GM12891 (cell line): ENCODE results near the gene ITGB3BP.
"Not testable (repeated sequence)": the region's sequence is repeated elsewhere in the genome, so short reads cannot be mapped to it uniquely, and the experiment has no call there.

Experiments
- DNase-seq: peaks from one replicate; pipeline ENCODE4 v3.0.0; 2011; ENCODE audit warnings: low spot score; ENCODE audit not compliant: insufficient read length
- FAIRE-seq: peaks from 2 replicates; lab custom pipeline; 2011; peaks lifted over from hg19 to GRCh38; lab: Jason Lieb, UNC
- PAX5 ChIP-seq: IDR thresholded peaks from 2 replicates; pipeline ENCODE4 v1.6.1; 2011; ENCODE audit warnings: low read length, moderate library complexity, mild to moderate bottlenecking; ENCODE audit not compliant: insufficient read depth, severe bottlenecking
- POLR2A ChIP-seq: IDR thresholded peaks from 2 replicates; pipeline ENCODE4 v1.6.1; 2011; ENCODE audit warnings: low read depth, low read length, control low read depth
- POLR2AphosphoS5 ChIP-seq: IDR thresholded peaks from 2 replicates; pipeline ENCODE4 v1.6.1; 2011; ENCODE audit warnings: low read depth, low read length, control low read depth
- POU2F2 ChIP-seq: IDR thresholded peaks from 2 replicates; pipeline ENCODE4 v1.6.1; 2011; ENCODE audit warnings: low read depth, mild to moderate bottlenecking, control low read depth, low read length, moderate library complexity
- SPI1 ChIP-seq: IDR thresholded peaks from 2 replicates; pipeline ENCODE4 v1.6.1; 2011; ENCODE audit warnings: low read depth, low read length, control low read depth
- TAF1 ChIP-seq: IDR thresholded peaks from 2 replicates; pipeline ENCODE4 v1.6.1; 2011; ENCODE audit warnings: low read depth, low read length, control low read depth

Gene ITGB3BP

GRCh38 chr1:63429281-63429680 lies 93.7 kb downstream of the ITGB3BP start:
- no peak for DNase-seq
- no peak for TF ChIP-seq POLR2AphosphoS5
- no peak for TF ChIP-seq SPI1
- no peak for TF ChIP-seq PAX5
- no peak for TF ChIP-seq POLR2A
- TF ChIP-seq TAF1, result no peak
- TF ChIP-seq POU2F2, result no peak
- FAIRE-seq, result no peak

- DNase-seq, result no peak
- TF ChIP-seq TAF1, result no peak
- TF ChIP-seq SPI1, result no peak
- no peak for TF ChIP-seq POLR2AphosphoS5
- TF ChIP-seq PAX5, result no peak
- no peak for TF ChIP-seq POLR2A
- no peak for TF ChIP-seq POU2F2
These were observed 94.2 kb downstream of the ITGB3BP start for GRCh38 chr1:63428815-63429214.

GRCh38 chr1:63423649-63424048 lies 99.4 kb downstream of the ITGB3BP start:
- DNase-seq (no peak), FAIRE-seq (no peak)
- TF ChIP-seq POLR2AphosphoS5, result no peak
- TF ChIP-seq POU2F2, result no peak
- TF ChIP-seq POLR2A, result no peak
- TF ChIP-seq TAF1, result no peak
- no peak for TF ChIP-seq SPI1
- TF ChIP-seq PAX5, result no peak

More at GRCh38 chr1:63428815-63429214, 94.2 kb downstream of the ITGB3BP start:
- no peak for FAIRE-seq

- not testable (repeated sequence) for DNase-seq, FAIRE-seq
These were observed 102.3 kb downstream of the ITGB3BP start for GRCh38 chr1:63420746-63421145.

- FAIRE-seq (no peak), DNase-seq (no peak)
- TF ChIP-seq PAX5 (no peak), POLR2A (no peak), SPI1 (no peak), TAF1 (no peak), POLR2AphosphoS5 (no peak), POU2F2 (no peak)
These were observed 104.9 kb downstream of the ITGB3BP start for GRCh38 chr1:63418101-63418500.

GRCh38 chr1:63414691-63415365 lies 108.2 kb downstream of the ITGB3BP start:
- TF ChIP-seq POU2F2 (no peak), POLR2A (no peak)
- no peak for FAIRE-seq
- no peak for DNase-seq

- FAIRE-seq (no peak), DNase-seq (no peak)
- TF ChIP-seq POU2F2 (no peak), SPI1 (no peak), POLR2AphosphoS5 (no peak), POLR2A (no peak), PAX5 (no peak), TAF1 (no peak)
These were observed 109.6 kb downstream of the ITGB3BP start for GRCh38 chr1:63413394-63413793.

GRCh38 chr1:63411066-63411465 lies 112.0 kb downstream of the ITGB3BP start:
- TF ChIP-seq PAX5, result no peak
- TF ChIP-seq SPI1, result no peak
- no peak for TF ChIP-seq POLR2AphosphoS5
- TF ChIP-seq POU2F2, result no peak
- TF ChIP-seq TAF1, result no peak
- TF ChIP-seq POLR2A, result no peak
- no peak for DNase-seq
- FAIRE-seq, result no peak

- FAIRE-seq (no peak), DNase-seq (no peak)
- TF ChIP-seq SPI1 (no peak), TAF1 (no peak)
These were observed 114.7 kb downstream of the ITGB3BP start for GRCh38 chr1:63408331-63408730.

- no peak for FAIRE-seq
- DNase-seq, result no peak
These were observed 116.0 kb downstream of the ITGB3BP start for GRCh38 chr1:63407002-63407401.

More at GRCh38 chr1:63407002-63407401, 116.0 kb downstream of the ITGB3BP start:
- no peak for TF ChIP-seq SPI1
- TF ChIP-seq TAF1, result no peak
- TF ChIP-seq POLR2AphosphoS5, result no peak
- no peak for TF ChIP-seq PAX5
- TF ChIP-seq POLR2A, result no peak
- TF ChIP-seq POU2F2, result no peak
